Thoracic aorta endothelial cell (primary cell): ENCODE measurements around the gene PSMD11. TPM values are rescaled to one million over a fixed set of nuclear protein-coding genes. Genes with fewer than 3 reads are reported as not detected.

ENCODE experiments used
- small RNA-seq: library from RNA; depleted of rRNA; stranded (forward); fragments of <200 nt; gene quantifications from one replicate; pipeline ENCODE3, GENCODE V24; 2012
- total RNA-seq: library from RNA; depleted of rRNA; stranded (reverse); fragments of >200 nt; gene quantifications from 2 replicates; pipeline ENCODE4 v1.2.3, GENCODE V29; 2012

PSMD11 gene
- total RNA-seq = 187 and 214 TPM in 2 replicates

DNA sequence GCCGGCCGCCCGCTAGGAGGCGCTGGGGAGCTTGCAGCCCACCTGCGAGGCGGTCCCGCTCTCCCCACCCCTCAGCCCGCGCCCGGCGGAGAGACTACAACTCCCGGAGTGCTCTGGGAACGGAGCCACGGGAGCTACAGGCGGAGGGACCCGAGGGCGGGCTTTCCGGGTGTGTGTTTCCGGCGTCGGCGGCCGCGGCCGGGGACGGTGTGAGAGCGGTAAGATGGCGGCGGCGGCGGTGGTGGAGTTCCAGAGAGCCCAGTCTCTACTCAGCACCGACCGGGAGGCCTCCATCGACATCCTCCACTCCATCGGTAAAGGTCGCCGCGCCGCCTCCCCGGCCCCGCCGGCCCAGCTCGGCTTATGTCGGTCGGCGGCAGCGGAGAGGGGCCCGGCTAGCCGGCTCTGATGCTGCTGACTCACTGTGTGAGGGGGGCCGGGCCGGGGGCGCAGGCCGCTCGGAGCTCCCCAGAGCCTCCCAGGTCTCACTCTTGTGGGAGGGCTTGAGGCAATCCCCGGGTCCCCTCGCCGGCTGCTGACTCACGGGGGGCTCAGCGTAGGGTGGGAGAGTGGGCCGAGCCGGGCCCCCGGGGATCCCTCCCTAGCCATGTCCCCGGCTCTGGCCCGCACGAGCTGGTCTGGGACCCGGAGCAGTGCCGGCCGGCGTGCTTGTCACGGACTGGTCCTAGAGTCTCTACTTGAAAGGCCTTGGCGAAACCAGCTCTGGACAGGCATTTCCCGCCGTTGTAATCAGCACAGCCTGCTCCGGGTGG lies at the start of gene PSMD11:
Gene PSMD11 (plus strand): TSS at position 210 of the 773 bp plus-strand sequence. CDS start 14 bp downstream, at position 224.

GRCh38 chr17:32486701-32487472 lies 42.6 kb downstream of the PSMD11 start, which contains the start of gene CDK5R1:
CDK5R1 (plus strand) TSS chr17:32486993; CDS start chr17:32487621, 628 bp downstream.

Small RNA genes within 50 kb of the gene (small RNA-seq; reads per million reads assigned to genes)
- gene AC005899.2 = not detected
- not detected for gene AC005899.6
- gene RF00019 = not detected

Other genes with a start within 250 kb of the PSMD11 start
- gene RHBDL3, start 178.7 kb upstream of the PSMD11 start, total RNA-seq = 0.07 TPM in 1 of 2 replicates, not detected in the other
- 18.8 and 23.8 TPM in 2 replicates for gene C17orf75, start 102.3 kb upstream of the PSMD11 start, total RNA-seq
- gene ZNF207, start 94.4 kb upstream of the PSMD11 start, total RNA-seq = 248 and 321 TPM in 2 replicates
- 2.1 TPM in 2 replicates for gene CDK5R1, start 42.5 kb downstream of the PSMD11 start, total RNA-seq